Parathyroid adenoma (tissue), 2 donors: ENCODE measurements around the gene TMEM9B.

Experiments
- H2AFZ ChIP-seq: fragments of 300-600 bp; sonication (generic); one replicate; pipeline ENCODE4 v1.7.0; 2017; ENCODE audit warnings: antibody characterized with exemption, mild to moderate bottlenecking
- H3K27ac ChIP-seq: fragments of 300-600 bp; sonication (generic); one replicate; pipeline ENCODE4 v1.7.0; 2017
- H3K27me3 ChIP-seq: fragments of 300-600 bp; sonication (generic); one replicate; pipeline ENCODE4 v1.7.0; 2017; ENCODE audit warnings: low read length; ENCODE audit not compliant: control insufficient read depth, insufficient read depth
- H3K36me3 ChIP-seq: fragments of 300-600 bp; sonication (generic); one replicate; pipeline ENCODE4 v1.7.0; 2017; ENCODE audit warnings: low read length; ENCODE audit not compliant: control insufficient read depth, insufficient read depth
- H3K4me1 ChIP-seq: fragments of 300-600 bp; sonication (generic); one replicate; pipeline ENCODE4 v1.7.0; 2017; ENCODE audit warnings: control low read depth
- H3K4me2 ChIP-seq: fragments of 300-600 bp; sonication (generic); one replicate; pipeline ENCODE4 v1.7.0; 2017; ENCODE audit warnings: low read length
- H3K4me3 ChIP-seq: fragments of 300-600 bp; sonication (generic); one replicate; pipeline ENCODE4 v1.7.0; 2017; ENCODE audit warnings: low read depth, low read length
- H3K79me2 ChIP-seq: fragments of 300-600 bp; sonication (generic); one replicate; pipeline ENCODE4 v1.7.0; 2017; ENCODE audit warnings: control low read depth
- H3K9ac ChIP-seq: fragments of 300-600 bp; sonication (generic); one replicate; pipeline ENCODE4 v1.7.0; 2017; ENCODE audit warnings: mild to moderate bottlenecking
- H3K9me3 ChIP-seq: fragments of 300-600 bp; sonication (generic); one replicate; pipeline ENCODE4 v1.7.0; 2017; ENCODE audit warnings: low read length; ENCODE audit not compliant: control insufficient read depth
- CTCF ChIP-seq: fragments of 300-600 bp; sonication (generic); IDR thresholded peaks from one replicate; pipeline ENCODE4 v1.7.0; 2017; ENCODE audit warnings: antibody characterized with exemption, mild to moderate bottlenecking
- donor health status: primary hyperparathyroidism.

The TMEM9B gene

GRCh38 chr11:8911029-8911823, 53.0 kb downstream of the TMEM9B start, which contains the start of gene AKIP1:
Gene AKIP1, plus strand, starts transcription at chr11:8911189. Its CDS starts 261 bp downstream, at chr11:8911450.
- Histone ChIP-seq H3K79me2 (no peaks in the 10 kb centered on the region), H3K9me3 (no peaks in the 10 kb centered on the region), H3K4me3 (peak within 1 kb of the TSS; percentile 72), H3K27ac (peak within 1 kb of the TSS; percentile 70), H3K4me2 (peak within 1 kb of the TSS; percentile 78), H3K27me3 (no peaks in the 10 kb centered on the region), H2AFZ (peak within 1 kb of the TSS; percentile 96), H3K9ac (peak within 1 kb of the TSS; percentile 37), H3K4me1 (no peaks in the 10 kb centered on the region), H3K36me3 (no peaks in the 10 kb centered on the region)
- no peak for TF ChIP-seq CTCF

GRCh38 chr11:8910649-8911026, 53.6 kb downstream of the TMEM9B start:
- no peak for TF ChIP-seq CTCF
- Histone ChIP-seq H3K27me3 (no peaks in the 10 kb centered on the region), H3K79me2 (no peaks in the 10 kb centered on the region), H3K4me1 (no peaks in the 10 kb centered on the region), H3K27ac (no peak overlapping the region), H3K4me3 (peak overlapping the region; percentile 44), H3K9ac (no peak overlapping the region), H3K36me3 (no peaks in the 10 kb centered on the region), H3K4me2 (peak overlapping the region; percentile 57), H3K9me3 (no peaks in the 10 kb centered on the region), H2AFZ (peak overlapping the region; percentile 81)

- no peak overlapping the region for H3K4me2 ChIP-seq
- H3K9me3 ChIP-seq = no peaks in the 10 kb centered on the region
- no peak overlapping the region for H3K9ac ChIP-seq
- no peaks in the 10 kb centered on the region for H3K36me3 ChIP-seq
- no peaks in the 10 kb centered on the region for H3K27me3 ChIP-seq
- H3K4me1 ChIP-seq = no peaks in the 10 kb centered on the region
- H3K79me2 ChIP-seq = no peaks in the 10 kb centered on the region
- TF ChIP-seq CTCF = no peak
- no peak overlapping the region for H3K27ac ChIP-seq
- H3K4me3 ChIP-seq = no peak overlapping the region
- no peak overlapping the region for H2AFZ ChIP-seq
Observed at GRCh38 chr11:8908099-8908498, 56.1 kb downstream of the TMEM9B start.

- Histone ChIP-seq H3K27me3 (no peaks in the 10 kb centered on the region), H3K4me2 (no peak overlapping the region), H3K4me1 (no peaks in the 10 kb centered on the region), H2AFZ (no peak overlapping the region), H3K36me3 (no peaks in the 10 kb centered on the region), H3K79me2 (no peaks in the 10 kb centered on the region), H3K27ac (no peak overlapping the region), H3K9me3 (no peaks in the 10 kb centered on the region), H3K9ac (no peak overlapping the region), H3K4me3 (no peak overlapping the region)
- TF ChIP-seq CTCF = no peak
Observed at GRCh38 chr11:8907116-8907515, 57.1 kb downstream of the TMEM9B start.
